Duodenal mucosa (tissue), 2 donors: ENCODE data around the gene VPS18.

Experiments used
- H3K27ac ChIP-seq: one replicate; pipeline ENCODE4 v1.7.0; 2013; ENCODE audit warnings: low read depth, low read length
- H3K27me3 ChIP-seq, 2 donors: one replicate each; pipeline ENCODE4 v1.7.0; 2013; ENCODE audit warnings: low read length in 2 of 2, control low read depth in 1 of 2; ENCODE audit not compliant: insufficient read depth in 2 of 2, control insufficient read depth in 1 of 2
- H3K36me3 ChIP-seq, 2 donors: one replicate each; pipeline ENCODE4 v1.7.0; 2013; ENCODE audit warnings: low read length in 2 of 2, control low read depth in 1 of 2; ENCODE audit not compliant: insufficient read depth in 2 of 2, control insufficient read depth in 1 of 2
- H3K4me1 ChIP-seq, 2 donors: one replicate each; pipeline ENCODE4 v1.7.0; 2013; ENCODE audit warnings: low read length in 2 of 2, control low read depth in 1 of 2; ENCODE audit not compliant: insufficient read depth in 2 of 2, control insufficient read depth in 1 of 2
- H3K4me3 ChIP-seq, 2 donors: one replicate each; pipeline ENCODE4 v1.7.0; 2013; ENCODE audit warnings: low read length in 2 of 2, low read depth in 1 of 2
- H3K9ac ChIP-seq, 2 donors: one replicate each; pipeline ENCODE4 v1.7.0; 2013; ENCODE audit warnings: low read length in 2 of 2, low read depth in 1 of 2
- H3K9me3 ChIP-seq, 2 donors: one replicate each; pipeline ENCODE4 v1.7.0; 2013; ENCODE audit warnings: low read length in 2 of 2, control low read depth in 1 of 2; ENCODE audit not compliant: control insufficient read depth in 1 of 2

The VPS18 gene

DNA sequence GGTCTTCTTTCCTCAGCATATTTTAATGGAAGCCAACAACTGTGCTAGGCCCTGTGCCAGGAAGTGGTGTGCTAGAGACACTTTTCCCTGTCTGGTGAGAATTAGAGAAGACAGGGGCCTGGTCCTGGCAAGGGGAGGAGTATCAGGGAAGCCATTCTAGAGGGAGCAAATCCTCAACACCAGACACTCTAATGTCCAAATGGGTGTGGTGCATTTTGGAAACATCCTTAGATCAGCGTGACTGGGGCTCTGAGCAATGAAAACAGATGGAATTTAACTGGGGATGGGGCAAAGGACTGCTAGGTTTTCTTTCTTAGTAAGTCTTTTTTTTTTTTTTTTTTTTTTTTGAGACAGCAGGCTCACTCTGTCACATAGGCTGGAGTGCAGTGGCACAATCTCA lies 7.7 kb upstream of the VPS18 start:
- no peaks in the 10 kb centered on the region for H3K4me1 ChIP-seq
- no peak overlapping the region for H3K9ac ChIP-seq
- no peaks in the 10 kb centered on the region for H3K27me3 ChIP-seq
- H3K9me3 ChIP-seq = no peaks in the 10 kb centered on the region
- H3K27ac ChIP-seq = no peak overlapping the region
- no peaks in the 10 kb centered on the region for H3K36me3 ChIP-seq
- no peak overlapping the region for H3K4me3 ChIP-seq

DNA sequence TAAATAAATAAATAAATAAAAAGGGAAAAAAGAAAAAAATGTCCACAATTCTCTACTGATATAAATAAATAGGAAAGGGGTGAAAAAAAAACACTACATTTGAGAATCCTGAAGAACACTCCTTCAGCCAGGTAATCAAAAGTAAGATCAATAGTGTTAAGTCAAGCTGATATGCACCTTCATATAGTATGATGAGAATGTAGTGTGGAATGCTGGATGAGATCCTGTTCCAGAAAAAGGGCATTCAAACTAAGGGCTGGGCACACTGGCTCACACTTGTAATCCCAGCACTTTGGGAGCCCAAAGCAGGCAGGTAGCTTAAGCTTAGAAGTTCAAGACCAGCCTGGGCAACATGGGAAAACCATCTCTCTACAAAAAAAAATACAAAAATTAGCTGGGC lies 5.1 kb upstream of the VPS18 start:
- Histone ChIP-seq H3K4me1 (peaks cover 18 to 19% of the 10 kb centered on the region in 2 donors), H3K27ac (no peak overlapping the region), H3K9me3 (no peaks in the 10 kb centered on the region), H3K4me3 (no peak overlapping the region), H3K9ac (no peak overlapping the region), H3K36me3 (no peaks in the 10 kb centered on the region), H3K27me3 (no peaks in the 10 kb centered on the region)

DNA sequence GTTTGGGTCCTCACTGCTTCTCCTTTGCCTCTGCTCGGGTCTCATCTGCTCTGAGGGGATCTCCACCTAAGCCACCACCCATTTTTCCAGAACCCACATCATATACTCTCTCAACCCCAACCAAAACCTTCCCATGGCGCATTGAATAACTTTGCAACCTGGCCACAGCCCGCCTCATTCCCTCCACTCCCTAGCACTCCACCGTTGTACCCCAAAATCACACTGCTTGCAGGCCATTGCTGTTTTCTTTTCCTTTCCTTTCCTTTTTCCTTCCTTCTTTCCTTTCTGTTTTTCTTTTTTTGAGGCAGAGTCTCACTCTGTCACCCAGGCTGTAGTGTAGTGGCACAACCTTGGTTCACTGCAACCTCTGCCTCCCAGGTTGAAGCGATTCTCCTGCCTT lies 3.1 kb upstream of the VPS18 start:
- H3K27me3 ChIP-seq = no peaks in the 10 kb centered on the region
- H3K36me3 ChIP-seq = peaks cover 0 to 5% of the 10 kb centered on the region in 2 donors
- peaks cover 29 to 30% of the 10 kb centered on the region in 2 donors for H3K4me1 ChIP-seq

DNA sequence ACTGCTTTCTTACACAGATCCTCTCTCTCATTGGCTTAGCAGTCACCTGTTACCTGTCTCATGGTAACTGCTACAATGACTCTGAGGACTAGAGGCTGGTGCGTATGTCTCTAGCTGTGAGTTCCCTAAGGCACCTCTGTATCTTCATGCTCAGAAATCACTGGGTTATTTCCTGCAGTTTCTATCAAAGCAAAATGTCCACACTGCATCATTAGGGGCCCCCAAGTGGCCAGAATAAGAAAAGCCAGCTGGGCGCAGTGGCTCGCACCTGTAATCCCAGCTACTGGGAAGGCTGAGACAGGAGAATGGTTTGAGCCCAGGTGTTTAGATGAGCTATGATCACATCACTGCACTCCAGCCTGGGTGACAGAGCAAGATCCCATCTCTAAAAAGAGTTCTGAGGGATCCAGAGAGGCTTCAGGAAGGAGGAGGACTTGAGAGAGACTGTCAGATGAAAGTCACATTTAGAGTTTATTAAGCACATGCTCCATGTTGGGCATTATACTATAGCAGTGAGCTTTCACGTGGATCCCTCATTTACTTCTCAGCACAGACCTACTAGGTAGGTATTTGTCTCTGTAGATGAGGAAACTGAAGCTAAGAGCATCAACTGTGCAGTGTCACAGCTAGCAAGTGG lies 2.3 kb upstream of the VPS18 start:
- Histone ChIP-seq H3K4me1 (peaks cover 29 to 30% of the 10 kb centered on the region in 2 donors), H3K4me3 (no peak overlapping the region), H3K27me3 (no peaks in the 10 kb centered on the region), H3K36me3 (peaks cover 0 to 5% of the 10 kb centered on the region in 2 donors), H3K9ac (no peak overlapping the region), H3K27ac (no peak overlapping the region), H3K9me3 (no peaks in the 10 kb centered on the region)

More for the DNA sequence above, 3.1 kb upstream of the VPS18 start:
- H3K4me3 ChIP-seq = no peak overlapping the region
- no peak overlapping the region for H3K27ac ChIP-seq
- H3K9ac ChIP-seq = no peak overlapping the region
- H3K9me3 ChIP-seq = no peaks in the 10 kb centered on the region

DNA sequence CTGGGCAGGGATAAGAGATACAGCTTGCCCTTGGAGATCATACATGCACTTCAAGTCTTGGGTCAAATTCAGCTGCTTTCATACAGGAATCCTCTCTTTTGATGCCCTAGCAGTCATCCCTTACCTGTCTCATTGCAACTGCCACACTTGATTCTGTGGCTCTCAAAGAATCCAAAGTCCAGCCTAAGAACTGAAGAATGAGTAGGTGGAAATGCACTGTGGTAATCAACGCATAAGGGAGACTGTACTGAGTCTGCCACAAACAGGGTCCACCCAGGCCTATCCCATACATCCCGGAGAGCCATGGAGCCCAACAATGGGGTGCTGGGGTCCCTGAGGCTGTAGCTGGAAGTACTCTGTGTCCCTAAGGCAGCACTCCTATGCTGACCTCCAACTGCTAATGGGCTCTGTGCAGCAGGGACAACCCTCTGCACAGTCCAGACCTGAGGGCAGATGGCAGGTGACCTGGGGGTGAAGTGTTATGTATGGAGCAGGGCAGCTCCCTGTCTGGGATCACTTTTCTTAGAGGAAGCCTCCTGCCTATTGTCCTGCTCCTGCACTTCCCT lies 1.7 kb upstream of the VPS18 start:
- H3K9me3 ChIP-seq = no peaks in the 10 kb centered on the region
- H3K27ac ChIP-seq = no peak overlapping the region
- no peak overlapping the region for H3K4me3 ChIP-seq
- H3K9ac ChIP-seq = no peak overlapping the region
- H3K27me3 ChIP-seq = no peaks in the 10 kb centered on the region
- H3K36me3 ChIP-seq = peaks cover 0 to 5% of the 10 kb centered on the region in 2 donors
- H3K4me1 ChIP-seq = peaks cover 29 to 30% of the 10 kb centered on the region in 2 donors

DNA sequence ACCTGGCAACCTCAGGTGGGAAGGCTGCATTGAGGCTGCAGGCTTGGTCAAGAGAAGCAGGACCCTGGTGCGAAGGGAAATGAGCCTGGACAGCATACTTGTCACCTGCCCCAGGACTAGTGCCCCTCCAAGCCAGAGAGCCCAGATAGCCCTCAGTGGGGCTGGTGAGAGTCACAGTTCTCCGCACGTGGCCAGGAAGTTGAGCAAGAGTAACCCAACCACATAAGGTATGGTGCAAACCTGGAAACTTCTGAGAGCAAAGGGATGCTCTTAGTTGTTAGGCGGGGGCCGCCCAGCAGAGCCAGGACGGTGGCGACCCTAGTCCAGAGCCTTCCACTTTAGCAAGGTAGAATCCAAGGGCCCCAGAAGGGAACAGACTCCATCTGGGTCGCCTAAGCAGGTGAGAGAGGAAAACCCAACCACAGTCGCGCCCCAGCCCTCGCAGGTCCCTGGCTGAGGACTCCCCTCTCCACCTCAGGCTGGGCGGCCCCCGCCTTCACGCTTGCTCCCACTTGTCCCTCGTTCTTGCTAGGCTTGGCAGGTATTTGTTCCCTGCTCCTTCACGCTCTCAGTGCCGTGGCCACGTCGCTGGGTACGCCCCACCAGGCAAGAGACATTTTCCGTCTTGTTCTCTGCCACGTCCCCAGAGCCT lies 1.1 kb upstream of the VPS18 start:
- H3K9ac ChIP-seq = no peak overlapping the region
- H3K27ac ChIP-seq = no peak overlapping the region
- peak overlapping the region in 1 of 2 donors; percentile 62 for H3K4me3 ChIP-seq
- peaks cover 29 to 30% of the 10 kb centered on the region in 2 donors for H3K4me1 ChIP-seq
- peaks cover 0 to 5% of the 10 kb centered on the region in 2 donors for H3K36me3 ChIP-seq
- no peaks in the 10 kb centered on the region for H3K9me3 ChIP-seq
- no peaks in the 10 kb centered on the region for H3K27me3 ChIP-seq

DNA sequence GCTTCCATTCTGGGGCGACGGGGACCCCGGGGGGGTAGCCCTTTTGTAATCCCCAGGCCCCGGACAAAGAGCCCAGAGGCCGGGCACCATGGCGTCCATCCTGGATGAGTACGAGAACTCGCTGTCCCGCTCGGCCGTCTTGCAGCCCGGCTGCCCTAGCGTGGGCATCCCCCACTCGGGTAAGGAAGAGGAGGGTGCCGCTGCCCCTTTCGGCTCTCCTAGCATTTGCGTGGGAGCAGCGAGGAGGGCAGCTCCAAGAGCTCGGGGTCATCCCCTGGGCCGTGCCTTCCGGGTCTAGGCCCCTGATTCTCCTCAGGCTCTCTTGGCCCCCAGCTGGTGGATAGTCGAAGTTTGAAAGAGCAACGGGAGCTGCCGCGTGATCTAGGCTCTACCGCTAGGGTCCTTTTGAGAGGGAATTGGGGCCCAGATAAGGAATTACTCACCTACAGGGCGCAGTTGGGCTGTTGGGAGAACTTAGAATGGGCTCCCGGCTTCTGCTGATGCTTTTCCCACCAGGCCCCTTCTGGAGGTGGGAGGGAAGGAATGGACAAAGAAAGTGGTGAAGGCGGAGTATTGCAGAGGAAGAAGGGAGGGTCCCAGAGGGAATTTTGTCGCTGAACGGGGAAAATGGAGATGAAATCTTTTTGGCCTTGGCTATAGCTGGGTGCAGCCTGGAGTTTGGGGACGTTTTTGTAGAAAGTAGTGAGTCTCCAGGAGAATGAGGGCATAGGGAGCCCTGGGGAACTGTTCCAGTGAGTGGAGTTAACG lies 615 bp downstream of the VPS18 start:
- Histone ChIP-seq H3K27ac (peak overlapping the region; percentile 73), H3K4me3 (peak overlapping the region; percentile 94 to 96), H3K27me3 (no peaks in the 10 kb centered on the region), H3K4me1 (peaks cover 29 to 30% of the 10 kb centered on the region in 2 donors), H3K36me3 (peaks cover 8 to 19% of the 10 kb centered on the region in 2 donors), H3K9ac (peak overlapping the region; percentile 95 to 97), H3K9me3 (no peaks in the 10 kb centered on the region)

DNA sequence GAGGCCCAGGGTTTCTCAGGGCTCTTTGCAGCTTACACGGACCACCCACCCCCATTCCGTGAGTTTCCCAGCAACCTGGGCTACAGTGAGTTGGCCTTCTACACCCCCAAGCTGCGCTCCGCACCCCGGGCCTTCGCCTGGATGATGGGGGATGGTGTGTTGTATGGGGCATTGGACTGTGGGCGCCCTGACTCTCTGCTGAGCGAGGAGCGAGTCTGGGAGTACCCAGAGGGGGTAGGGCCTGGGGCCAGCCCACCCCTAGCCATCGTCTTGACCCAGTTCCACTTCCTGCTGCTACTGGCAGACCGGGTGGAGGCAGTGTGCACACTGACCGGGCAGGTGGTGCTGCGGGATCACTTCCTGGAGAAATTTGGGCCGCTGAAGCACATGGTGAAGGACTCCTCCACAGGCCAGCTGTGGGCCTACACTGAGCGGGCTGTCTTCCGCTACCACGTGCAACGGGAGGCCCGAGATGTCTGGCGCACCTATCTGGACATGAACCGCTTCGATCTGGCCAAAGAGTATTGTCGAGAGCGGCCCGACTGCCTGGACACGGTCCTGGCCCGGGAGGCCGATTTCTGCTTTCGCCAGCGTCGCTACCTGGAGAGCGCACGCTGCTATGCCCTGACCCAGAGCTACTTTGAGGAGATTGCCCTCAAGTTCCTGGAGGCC lies 5.4 kb downstream of the VPS18 start:
- Histone ChIP-seq H3K27ac (no peak overlapping the region), H3K4me3 (no peak overlapping the region), H3K36me3 (peaks cover 32 to 51% of the 10 kb centered on the region in 2 donors), H3K9me3 (no peaks in the 10 kb centered on the region), H3K27me3 (no peaks in the 10 kb centered on the region), H3K9ac (no peak overlapping the region), H3K4me1 (peaks cover 12 to 26% of the 10 kb centered on the region in 2 donors)

DNA sequence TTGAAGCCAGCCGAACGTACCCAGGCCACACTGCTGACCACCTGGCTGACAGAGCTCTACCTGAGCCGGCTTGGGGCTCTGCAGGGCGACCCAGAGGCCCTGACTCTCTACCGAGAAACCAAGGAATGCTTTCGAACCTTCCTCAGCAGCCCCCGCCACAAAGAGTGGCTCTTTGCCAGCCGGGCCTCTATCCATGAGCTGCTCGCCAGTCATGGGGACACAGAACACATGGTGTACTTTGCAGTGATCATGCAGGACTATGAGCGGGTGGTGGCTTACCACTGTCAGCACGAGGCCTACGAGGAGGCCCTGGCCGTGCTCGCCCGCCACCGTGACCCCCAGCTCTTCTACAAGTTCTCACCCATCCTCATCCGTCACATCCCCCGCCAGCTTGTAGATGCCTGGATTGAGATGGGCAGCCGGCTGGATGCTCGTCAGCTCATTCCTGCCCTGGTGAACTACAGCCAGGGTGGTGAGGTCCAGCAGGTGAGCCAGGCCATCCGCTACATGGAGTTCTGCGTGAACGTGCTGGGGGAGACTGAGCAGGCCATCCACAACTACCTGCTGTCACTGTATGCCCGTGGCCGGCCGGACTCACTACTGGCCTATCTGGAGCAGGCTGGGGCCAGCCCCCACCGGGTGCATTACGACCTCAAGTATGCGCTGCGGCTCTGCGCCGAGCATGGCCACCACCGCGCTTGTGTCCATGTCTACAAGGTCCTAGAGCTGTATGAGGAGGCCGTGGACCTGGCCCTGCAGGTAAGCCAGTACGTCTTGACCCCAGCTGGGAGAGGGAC lies 6.2 kb downstream of the VPS18 start:
- H3K27me3 ChIP-seq = no peaks in the 10 kb centered on the region
- H3K4me3 ChIP-seq = no peak overlapping the region
- no peak overlapping the region for H3K9ac ChIP-seq
- no peak overlapping the region for H3K27ac ChIP-seq
- peaks cover 32 to 51% of the 10 kb centered on the region in 2 donors for H3K36me3 ChIP-seq
- H3K9me3 ChIP-seq = no peaks in the 10 kb centered on the region
- H3K4me1 ChIP-seq = peaks cover 11 to 26% of the 10 kb centered on the region in 2 donors
